DMS79 treated with DMSO at 0.1 percent for 48 hours (cell line): ENCODE results near the gene PPP6C.
"Not testable (repeated sequence)": the region's sequence is repeated elsewhere in the genome, so short reads cannot be mapped to it uniquely, and the experiment has no call there.

Source experiments
- DNase-seq: peaks from one replicate; lab custom pipeline; 2025; lab: John Stamatoyannopoulos, UW

The PPP6C gene

GRCh38 chr9:125181756-125182155 is 7.8 kb downstream of the PPP6C start:
- DNase-seq: not testable (repeated sequence)

DNA sequence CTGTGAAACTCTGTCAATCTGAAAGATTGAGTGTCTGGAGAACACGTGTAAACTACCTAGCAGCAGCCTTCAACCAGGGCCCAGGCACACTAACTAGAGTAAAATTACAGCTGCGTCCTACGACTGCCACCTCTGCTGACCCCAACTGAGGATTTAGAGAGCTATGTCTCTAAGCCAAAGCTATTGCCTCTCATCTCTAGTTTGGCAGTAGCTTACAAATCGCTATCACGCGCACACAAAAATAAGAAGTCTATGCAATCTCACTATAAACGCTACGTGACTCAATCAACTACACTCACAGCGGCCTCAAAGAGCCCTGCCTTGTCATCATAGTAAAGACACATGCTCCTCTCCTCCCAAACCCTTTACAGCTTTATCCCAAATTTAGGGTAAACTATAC is 8.7 kb downstream of the PPP6C start:
- DNase-seq: no peak

DNA sequence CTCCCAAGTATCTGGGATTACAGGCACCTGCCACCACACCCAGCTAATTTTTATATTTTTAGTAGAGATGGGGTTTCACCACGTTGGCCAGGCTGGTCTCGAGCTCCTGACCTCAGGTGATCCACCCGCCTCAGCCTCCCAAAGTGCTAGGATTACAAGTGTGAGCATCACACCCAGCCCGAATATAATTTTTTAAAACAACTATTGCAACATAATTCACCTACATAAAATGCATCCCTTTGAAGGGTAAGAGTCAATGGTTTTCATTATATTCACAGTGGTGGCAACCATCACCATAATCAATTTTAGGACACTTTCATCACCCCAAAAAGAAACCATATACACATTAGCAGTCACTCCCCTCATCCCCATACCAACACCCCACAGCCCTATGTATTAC is 9.8 kb downstream of the PPP6C start:
- DNase-seq: not testable (repeated sequence)

DNA sequence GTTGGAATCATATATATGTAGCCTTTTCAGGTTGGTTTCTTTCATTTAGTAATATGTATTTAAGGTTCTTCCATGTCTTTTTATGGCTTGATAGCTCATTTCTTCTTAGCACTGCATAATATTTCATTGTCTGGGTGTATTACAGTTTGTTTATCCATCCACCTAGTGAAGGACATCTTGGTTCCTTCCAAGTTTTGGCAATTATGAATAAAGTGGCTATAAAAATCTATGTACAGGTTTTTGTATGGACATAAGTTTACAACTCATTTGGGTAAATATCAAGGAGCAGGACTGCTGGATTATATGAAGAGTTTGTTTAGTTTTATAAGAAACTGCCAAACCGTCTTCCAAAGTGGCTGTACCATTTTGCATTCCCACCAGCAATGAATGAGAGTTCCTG is 11.7 kb downstream of the PPP6C start:
- no peak for DNase-seq

DNA sequence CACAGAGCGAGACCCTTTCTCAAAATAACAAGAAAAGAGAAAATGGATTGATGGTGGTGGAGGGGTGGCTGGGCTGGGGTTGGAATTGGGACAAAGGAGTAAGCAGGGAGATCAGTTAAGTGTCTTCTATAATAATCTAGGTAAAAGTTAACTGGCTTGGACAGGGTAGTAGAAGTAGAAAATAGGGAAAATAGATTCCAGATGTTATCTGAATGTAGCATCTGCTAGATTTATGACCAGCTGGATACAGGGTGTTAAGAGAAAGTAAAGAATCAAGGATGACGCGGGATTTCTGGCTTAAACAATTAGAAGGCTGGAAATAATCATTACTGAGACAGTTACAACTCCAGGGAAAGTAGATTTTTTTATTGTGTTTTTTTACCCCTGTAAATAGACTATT is 13.0 kb downstream of the PPP6C start:
- DNase-seq: no peak

GRCh38 chr9:125172031-125172755 is 17.4 kb downstream of the PPP6C start:
- DNase-seq: no peak

- DNase-seq: no peak
These were observed 19.7 kb downstream of the PPP6C start for GRCh38 chr9:125169895-125170294.

GRCh38 chr9:125166762-125167161 is 22.8 kb downstream of the PPP6C start:
- DNase-seq: no peak

- DNase-seq: not testable (repeated sequence)
These were observed 26.7 kb downstream of the PPP6C start for GRCh38 chr9:125162891-125163290.

GRCh38 chr9:125161284-125161918 is 28.2 kb downstream of the PPP6C start:
- DNase-seq: no peak

- no peak for DNase-seq
These were observed 28.9 kb downstream of the PPP6C start for GRCh38 chr9:125160750-125161149.

- DNase-seq: no peak
These were observed 33.1 kb downstream of the PPP6C start for GRCh38 chr9:125156551-125156950.

GRCh38 chr9:125153712-125154367 is 35.8 kb downstream of the PPP6C start:
- DNase-seq: no peak

DNA sequence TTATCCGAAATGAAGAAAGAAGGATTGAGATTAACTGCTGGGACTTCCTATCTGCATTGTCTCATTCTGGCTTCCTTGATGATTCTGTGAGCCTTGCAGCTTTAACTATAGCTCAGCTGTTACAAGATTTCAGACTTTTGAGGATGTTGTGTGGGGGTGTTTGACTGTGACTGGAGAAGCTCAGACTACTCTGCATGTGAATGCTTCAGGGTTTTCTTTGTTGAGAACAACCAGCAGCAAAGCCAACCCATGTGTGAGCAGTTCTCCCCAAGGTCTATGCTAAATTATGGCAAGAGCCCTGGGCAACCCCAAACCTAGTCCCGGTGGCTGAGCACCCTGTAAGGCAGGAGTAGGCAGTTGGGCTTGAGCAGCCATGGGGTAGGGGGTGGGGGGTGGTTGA is 37.9 kb downstream of the PPP6C start:
- no peak for DNase-seq

- DNase-seq: no peak
These were observed 39.0 kb downstream of the PPP6C start for GRCh38 chr9:125150349-125151245.

GRCh38 chr9:125147401-125147951 is 42.1 kb downstream of the PPP6C start:
- peak; percentile 56 for DNase-seq

GRCh38 chr9:125146247-125146646 is 43.4 kb downstream of the PPP6C start:
- DNase-seq: no peak

DNA sequence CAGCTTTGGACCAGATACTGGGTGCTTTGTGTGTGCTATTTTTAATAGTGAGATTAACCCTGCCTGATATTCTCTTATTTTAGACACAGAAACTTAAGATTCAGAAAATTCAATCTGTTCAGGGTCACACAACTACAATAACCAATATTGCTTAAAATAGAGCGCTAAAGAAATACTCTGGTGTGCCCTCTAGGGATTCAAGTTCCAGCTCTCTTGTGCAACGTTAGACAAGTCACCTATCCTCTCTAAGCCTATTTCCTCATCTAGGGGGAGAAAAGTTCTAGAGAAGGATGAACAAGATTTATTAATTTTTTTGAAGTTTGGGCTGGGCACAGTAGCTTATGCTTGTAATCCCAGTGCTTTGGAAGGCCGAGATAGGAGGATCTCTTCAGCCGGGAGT is 44.2 kb downstream of the PPP6C start:
- DNase-seq: no peak

GRCh38 chr9:125143377-125144090 is 46.1 kb downstream of the PPP6C start, which contains the start of gene SCAI:
TSS of gene SCAI (minus strand) at chr9:125143528. CDS start at chr9:125143437, 91 bp downstream.
- DNase-seq: peak; percentile 99

DNA sequence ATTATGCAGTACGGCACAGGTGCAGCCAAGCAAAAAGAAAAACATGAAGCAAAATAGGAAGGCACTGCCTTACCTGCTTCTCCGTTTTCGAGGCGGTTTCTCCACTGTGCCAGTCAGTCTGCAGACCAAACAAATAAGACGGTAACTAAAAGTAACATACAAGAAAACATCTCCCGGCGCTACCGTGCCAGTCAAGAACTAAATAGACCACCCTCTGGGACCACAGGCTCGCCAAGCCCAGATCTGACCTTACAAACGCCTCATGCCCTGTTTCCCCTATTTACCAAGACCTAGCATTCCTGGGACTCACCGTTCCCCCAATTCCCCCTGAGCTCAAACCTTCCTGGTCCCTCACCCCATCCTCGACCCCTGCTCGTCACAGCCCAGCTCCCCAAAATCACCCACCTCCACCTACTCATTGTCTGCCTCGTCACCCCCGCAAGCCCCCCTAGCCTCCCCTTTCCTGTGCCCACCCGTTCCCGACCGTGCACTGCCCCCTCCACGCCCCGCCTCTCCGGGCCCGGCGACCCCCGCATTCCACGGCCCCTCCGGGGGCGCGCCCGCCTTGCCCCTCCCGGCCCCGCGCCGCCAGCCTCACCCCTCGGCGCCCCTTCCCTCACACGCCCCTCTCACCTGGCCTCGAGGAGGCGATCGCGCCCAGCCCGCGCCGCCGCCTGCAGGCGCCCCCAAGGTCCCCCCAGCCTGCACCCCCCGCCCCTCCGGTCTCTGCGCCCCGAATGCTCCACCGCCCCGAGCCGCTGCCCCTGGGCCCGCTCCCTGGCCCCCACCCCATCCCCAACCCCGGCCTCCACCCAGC is 46.8 kb downstream of the PPP6C start:
- peak; percentile 17 for DNase-seq
